Left ventricle myocardium superior (tissue), 1 donor: ENCODE measurements around the gene SPECC1. TPM values are rescaled to one million over a fixed set of nuclear protein-coding genes. Genes with fewer than 3 reads are reported as not detected.
A peak's percentile ranks its signal among the peaks of the same experiment; 100 is the strongest.
"Not testable (repeated sequence)": the region's sequence is repeated elsewhere in the genome, so short reads cannot be mapped to it uniquely, and the experiment has no call there.

ENCODE experiments used
- ATAC-seq: fragments of 200-7000 bp; cut with Tn5 transposase; one replicate; pipeline ENCODE4 v1.9.1; 2020; ENCODE audit warnings: mild to moderate bottlenecking, moderate library complexity
- DNase-seq: peaks from one replicate; pipeline ENCODE4 v3.0.0-alpha.2; 2020
- intact Hi-C: fragments of 100-400 bp; cut with micrococcal nuclease; formaldehyde crosslinking; loops from one replicate; pipeline ENCODE4 v1.11.0; 2022
- total RNA-seq: library from RNA; stranded (reverse); fragmentation: NEBNext Ultra II Directional; extraction: Animal tissue kit (Norgen Biotek cat#: 25700); gene quantifications from one replicate; pipeline ENCODE4 v1.2.1, GENCODE V29; 2021
- donor health status: DM: no; HTN: yes; CAD: no; lungs with severe emphysema.

SPECC1 gene
- total RNA-seq, 1 donor from 2014 or later, result 10.3 TPM

DNA sequence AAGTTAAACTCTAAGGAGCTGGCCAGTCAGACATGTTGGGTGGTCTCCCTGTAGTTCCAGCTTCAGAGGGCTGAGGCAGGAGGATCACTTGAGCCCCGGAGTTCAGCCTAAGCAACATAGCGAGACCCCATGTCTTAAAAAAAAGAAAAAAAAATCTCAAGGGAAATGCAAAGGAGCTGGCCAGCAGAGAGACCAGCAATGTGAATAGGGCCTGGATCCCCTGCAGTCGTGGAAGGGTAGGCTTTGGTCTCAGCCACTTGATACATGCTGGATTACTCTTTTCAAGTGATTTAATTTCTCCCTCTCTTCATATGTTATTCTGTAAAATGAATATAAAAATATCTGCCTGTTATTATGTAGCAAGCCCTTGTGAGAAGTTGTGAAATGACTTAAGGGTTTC, 207.7 kb downstream of the SPECC1 start:
- no peak for ATAC-seq
- no peak for DNase-seq
- intact Hi-C loops, result no loop called here

- ATAC-seq (no peak), DNase-seq (no peak)
- intact Hi-C loops, result no loop called here
These were observed 208.5 kb downstream of the SPECC1 start for GRCh38 chr17:20217677-20218076.

DNA sequence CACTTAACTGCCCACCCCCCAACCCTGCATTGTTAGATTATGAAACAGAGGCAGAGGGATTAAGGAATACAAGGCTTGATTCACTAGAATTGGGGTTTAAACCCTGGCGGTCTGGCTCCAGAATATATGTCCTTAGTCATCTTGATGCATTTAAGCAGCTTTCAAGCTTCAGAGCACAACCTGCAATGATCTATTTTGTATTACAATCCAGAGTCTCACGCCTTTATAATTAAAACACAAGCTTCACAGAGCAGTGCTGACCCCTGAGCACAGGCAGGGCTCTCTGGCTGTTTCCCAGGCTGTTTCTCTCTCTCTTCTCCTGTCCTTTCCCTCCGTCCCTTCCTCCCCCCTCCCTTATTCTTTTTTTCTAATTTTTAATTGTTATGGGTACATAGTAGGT, 209.1 kb downstream of the SPECC1 start:
- DNase-seq, result no peak
- intact Hi-C loops, result no loop called here
- ATAC-seq, result no peak

DNA sequence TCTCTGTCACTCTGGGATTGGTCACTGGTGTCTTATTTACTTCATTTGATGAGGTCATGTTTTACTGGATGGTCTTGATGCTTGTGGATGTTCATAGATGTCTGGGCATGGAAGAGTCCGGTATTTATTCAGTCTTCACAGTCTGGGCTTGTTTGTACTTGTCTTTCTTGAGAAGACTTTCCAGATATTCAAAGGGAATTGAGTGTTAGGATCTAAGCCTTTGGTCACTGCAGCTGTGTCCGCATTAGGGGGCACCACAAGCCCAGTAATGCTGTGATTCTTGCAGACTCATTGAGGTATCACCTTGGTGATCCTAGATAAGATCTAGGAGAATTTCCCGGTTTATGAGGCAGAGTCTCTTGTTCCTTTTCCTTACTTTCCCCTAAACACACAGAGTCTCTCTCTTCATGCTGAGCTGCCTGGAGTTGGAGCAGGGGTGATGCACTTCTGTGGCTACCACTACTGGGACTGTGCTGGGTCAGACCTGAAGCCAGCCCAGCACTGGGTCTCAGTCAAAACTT, 214.7 kb downstream of the SPECC1 start:
- intact Hi-C loops, result no loop called here
- DNase-seq (no peak), ATAC-seq (no peak)

DNA sequence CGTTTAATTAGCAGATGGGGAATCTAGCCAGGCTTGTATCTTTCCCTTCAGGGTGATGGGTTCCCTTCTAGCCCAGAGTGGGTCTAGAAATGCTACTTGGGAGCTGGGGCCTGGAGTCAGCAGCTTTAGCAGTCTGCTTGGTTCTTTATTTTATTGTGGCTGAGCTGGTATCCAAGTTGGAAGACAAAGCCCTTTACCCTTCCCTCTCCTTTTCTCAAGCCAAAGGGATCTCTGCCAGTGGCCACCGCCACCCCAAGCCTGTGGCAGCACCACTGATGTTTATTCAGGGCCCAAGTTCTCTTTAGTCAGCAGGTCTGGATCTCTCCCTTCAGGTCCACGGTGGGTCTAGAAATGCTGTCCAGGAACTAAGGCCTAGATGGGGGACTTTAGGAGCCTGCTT, 215.2 kb downstream of the SPECC1 start:
- no peak for DNase-seq
- intact Hi-C loops, result no loop called here
- no peak for ATAC-seq

DNA sequence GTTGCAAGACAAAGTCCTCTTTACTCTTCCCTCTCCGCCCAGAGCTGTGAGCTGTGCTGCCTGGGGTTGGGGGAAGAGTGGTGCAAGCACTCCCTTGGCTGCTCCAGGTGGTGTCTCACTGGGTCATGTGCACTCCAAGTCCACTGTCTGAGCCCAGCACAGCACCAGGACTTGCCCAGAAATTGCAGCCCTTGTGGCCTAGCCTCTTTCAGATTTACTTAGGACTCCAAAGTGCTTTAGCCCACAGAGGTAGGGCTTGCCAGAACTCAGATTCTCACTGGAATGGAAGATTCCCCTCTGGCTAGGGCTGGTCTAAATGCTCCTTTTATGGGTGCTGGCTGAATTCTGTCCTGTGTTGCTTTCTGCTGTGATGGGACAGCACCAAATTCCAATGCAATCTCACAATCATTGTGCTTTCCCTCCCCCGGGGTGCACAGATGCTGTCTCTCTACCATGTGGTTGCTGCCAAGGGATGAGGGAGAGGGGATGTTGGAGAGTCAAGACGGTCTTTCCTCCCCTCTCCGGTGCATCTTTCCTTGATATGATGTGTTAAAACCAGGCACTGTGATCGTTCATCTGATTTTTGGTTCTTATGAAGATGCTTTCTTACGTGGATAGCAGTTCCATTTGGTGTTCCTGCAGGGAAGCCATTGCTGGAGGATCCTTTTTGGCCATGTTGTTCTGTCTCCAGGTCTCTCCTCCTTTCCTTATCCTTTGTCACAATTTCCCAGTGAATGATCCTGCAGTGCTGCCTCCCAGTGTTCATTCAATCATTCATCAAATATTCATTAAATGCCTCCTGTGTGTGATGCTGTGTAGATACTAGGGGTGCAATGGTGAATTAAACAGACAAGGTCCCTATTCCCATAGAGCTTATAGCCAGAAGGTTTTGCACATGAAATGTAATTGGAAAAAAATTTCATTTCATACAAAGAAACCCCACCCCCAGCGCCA, 216.3 kb downstream of the SPECC1 start:
- no peak for DNase-seq
- ATAC-seq, result no peak
- intact Hi-C loops, result no loop called here

- intact Hi-C loops, result no loop called here
- ATAC-seq (peak; percentile 99), DNase-seq (peak; percentile 90)
These were observed 217.8 kb downstream of the SPECC1 start for GRCh38 chr17:20226814-20227482.

DNA sequence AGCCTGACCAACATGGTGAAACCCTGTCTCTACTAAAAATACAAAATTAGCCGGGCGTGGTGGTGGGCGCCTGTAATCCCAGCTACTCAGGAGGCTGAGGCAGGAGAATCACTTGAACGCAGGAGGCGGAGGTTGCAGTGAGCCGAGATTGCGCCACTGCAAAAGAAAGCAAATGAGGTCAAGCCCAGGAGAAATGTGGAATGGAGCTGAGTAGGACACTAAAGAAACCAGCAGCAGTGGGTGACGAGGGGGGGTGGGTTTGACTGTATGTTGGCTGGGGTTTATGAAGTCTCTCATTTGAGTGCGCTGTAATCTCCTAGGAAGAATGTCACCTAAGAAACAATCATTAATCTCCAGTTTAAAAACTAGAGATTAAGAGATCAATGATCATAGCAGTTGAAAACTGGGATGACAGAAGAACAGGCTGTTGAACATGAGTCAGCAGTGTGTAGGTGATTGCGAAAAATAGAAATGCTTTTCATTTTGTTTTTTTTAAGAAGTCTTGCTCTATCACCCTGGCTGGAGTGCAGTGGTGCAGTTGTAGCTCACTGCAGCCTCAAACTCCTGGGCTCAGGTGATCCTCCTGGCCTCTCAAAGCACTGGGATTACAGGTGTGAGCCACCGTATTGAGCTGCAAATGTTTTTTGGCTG, 218.7 kb downstream of the SPECC1 start:
- DNase-seq, intact Hi-C loops, ATAC-seq: not testable (repeated sequence)

GRCh38 chr17:20228410-20228809, 219.3 kb downstream of the SPECC1 start:
- intact Hi-C loops, result no loop called here
- DNase-seq (no peak), ATAC-seq (no peak)

GRCh38 chr17:20228860-20229259, 219.7 kb downstream of the SPECC1 start:
- ATAC-seq (no peak), DNase-seq (no peak)
- intact Hi-C loops, result no loop called here

GRCh38 chr17:20230924-20231323, 221.8 kb downstream of the SPECC1 start:
- ATAC-seq (no peak), DNase-seq (no peak)
- intact Hi-C loops, result no loop called here

- intact Hi-C loops, result no loop called here
- no peak for DNase-seq
- ATAC-seq, result no peak
These were observed 223.5 kb downstream of the SPECC1 start for GRCh38 chr17:20232611-20233010.

DNA sequence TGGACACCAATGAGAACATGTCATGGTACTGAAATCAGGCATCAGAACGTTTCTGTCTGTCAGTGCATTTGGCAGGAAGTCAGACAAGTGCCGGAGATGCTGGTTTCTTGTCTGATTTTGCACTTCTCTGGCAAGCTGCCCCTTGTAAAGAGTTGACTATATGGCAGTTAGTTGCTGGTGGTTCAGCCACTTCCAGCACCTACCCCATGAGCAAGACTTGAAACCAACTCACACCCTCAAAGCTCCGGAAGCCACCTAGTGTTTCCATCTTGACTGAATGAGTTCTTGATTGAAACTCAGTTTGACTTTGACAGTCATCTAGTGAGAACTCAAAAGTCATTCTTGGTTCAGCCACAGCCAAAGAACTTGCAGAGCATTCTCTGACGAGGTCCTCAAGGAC, 225.1 kb downstream of the SPECC1 start:
- intact Hi-C loops, result no loop called here
- DNase-seq, result no peak
- ATAC-seq, result no peak

DNA sequence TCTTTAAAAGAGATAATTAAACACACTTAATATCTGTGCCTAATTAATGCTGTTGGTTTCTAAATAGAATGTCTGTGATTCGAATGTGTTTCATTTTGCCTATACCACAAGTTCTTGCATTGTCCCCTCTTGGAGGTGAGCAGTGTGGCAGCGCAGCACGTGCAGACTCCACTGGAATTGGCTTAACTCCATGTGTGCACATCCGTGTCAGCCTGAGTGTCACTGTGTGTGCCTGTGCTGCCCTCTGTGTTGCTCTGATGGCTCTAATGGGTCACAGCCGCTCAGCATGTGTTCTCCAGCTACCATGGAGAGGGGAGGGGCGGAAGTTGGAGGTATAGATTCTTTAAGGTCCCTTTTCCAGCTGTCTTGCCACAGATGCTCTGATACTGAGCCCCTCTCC, 226.6 kb downstream of the SPECC1 start:
- DNase-seq (no peak), ATAC-seq (no peak)
- intact Hi-C loops, result no loop called here

- ATAC-seq (peak; percentile 47), DNase-seq (no peak)
- intact Hi-C loops, result no loop called here
These were observed 227.5 kb downstream of the SPECC1 start for GRCh38 chr17:20236578-20237227.

- ATAC-seq, DNase-seq, intact Hi-C loops: not testable (repeated sequence)
These were observed 230.6 kb downstream of the SPECC1 start for GRCh38 chr17:20239776-20240175.

GRCh38 chr17:20241855-20242254, 232.7 kb downstream of the SPECC1 start:
- DNase-seq, result no peak
- intact Hi-C loops, result no loop called here
- ATAC-seq, result no peak

DNA sequence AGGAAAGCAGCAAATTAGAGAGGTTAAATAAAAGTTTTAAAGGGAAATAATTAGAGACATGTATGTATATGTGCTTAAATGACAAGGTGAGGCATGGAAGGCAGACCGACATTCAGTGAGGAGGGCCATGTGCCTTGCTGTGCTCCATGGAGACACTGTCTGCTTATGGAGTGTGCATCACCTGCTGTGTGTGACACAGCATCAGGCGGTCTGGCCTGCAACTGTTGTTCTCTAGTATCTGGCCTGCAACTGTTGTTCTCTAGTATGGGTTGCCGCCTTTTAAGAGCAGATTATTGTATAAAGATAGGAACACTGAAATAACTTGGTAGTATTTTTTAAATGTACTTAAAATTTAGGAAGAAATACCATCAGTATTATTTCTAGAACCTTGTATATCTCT, 233.1 kb downstream of the SPECC1 start:
- DNase-seq (no peak), ATAC-seq (no peak)
- intact Hi-C loops, result no loop called here

GRCh38 chr17:20243524-20243923, 234.4 kb downstream of the SPECC1 start:
- intact Hi-C loops, result no loop called here
- DNase-seq (no peak), ATAC-seq (no peak)
